Measurements from ENCODE around the gene TUBB4B.
A peak's percentile ranks its signal among the peaks of the same experiment; 100 is the strongest.

Gene TUBB4B

GRCh38 chr9:137194909-137195308, 46.2 kb upstream of the TUBB4B start:
- Histone ChIP-seq H3K27ac (ENCODE audit: low read depth, low read length) (no peak overlapping the region), H3F3A (ENCODE audit: insufficient read depth) (no peaks in the 10 kb centered on the region), H4K20me1 (ENCODE audit: low read depth, low read length) (no peaks in the 10 kb centered on the region), H3K4me2 (ENCODE audit: low read depth, low read length, poor library complexity, severe bottlenecking) (no peak overlapping the region), H3K9me3 (ENCODE audit: insufficient read depth, low read length) (no peaks in the 10 kb centered on the region), H3K9me2 (replicated peaks; ENCODE audit: insufficient read depth, low read length) (no peaks in the 10 kb centered on the region), H2AFZ (ENCODE audit: low read depth, low read length, severe bottlenecking) (no peak overlapping the region), H3K36me3 (ENCODE audit: low read length) (no peaks in the 10 kb centered on the region), H3K4me3 (ENCODE audit: insufficient read depth, low read length, poor library complexity, severe bottlenecking) (no peak overlapping the region), H3K9ac (ENCODE audit: low read length) (no peak overlapping the region), H3K27me3 (ENCODE audit: low read length) (no peaks in the 10 kb centered on the region), H3K79me2 (ENCODE audit: insufficient read depth, low read length) (no peaks in the 10 kb centered on the region; the same call in 1 of the 2 replicates)
- TF ChIP-seq EZH2phosphoT487 (conservative IDR thresholded peaks at IDR 0.05; ENCODE audit: low read length), result no peak
- TF ChIP-seq, protein P1, sequence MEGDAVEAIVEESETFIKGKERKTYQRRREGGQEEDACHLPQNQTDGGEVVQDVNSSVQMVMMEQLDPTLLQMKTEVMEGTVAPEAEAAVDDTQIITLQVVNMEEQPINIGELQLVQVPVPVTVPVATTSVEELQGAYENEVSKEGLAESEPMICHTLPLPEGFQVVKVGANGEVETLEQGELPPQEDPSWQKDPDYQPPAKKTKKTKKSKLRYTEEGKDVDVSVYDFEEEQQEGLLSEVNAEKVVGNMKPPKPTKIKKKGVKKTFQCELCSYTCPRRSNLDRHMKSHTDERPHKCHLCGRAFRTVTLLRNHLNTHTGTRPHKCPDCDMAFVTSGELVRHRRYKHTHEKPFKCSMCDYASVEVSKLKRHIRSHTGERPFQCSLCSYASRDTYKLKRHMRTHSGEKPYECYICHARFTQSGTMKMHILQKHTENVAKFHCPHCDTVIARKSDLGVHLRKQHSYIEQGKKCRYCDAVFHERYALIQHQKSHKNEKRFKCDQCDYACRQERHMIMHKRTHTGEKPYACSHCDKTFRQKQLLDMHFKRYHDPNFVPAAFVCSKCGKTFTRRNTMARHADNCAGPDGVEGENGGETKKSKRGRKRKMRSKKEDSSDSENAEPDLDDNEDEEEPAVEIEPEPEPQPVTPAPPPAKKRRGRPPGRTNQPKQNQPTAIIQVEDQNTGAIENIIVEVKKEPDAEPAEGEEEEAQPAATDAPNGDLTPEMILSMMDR (IDR thresholded peaks at IDR 0.05; ENCODE audit: insufficient read depth, low read length, poor library complexity, severe bottlenecking), result no peak

- no peaks in the 10 kb centered on the region; the same call in 1 of the 2 replicates for H3K79me2 ChIP-seq (ENCODE audit: insufficient read depth, low read length)
- no peak overlapping the region for H3K4me2 ChIP-seq (ENCODE audit: low read depth, low read length, poor library complexity, severe bottlenecking)
These were observed 45.4 kb upstream of the TUBB4B start for GRCh38 chr9:137195525-137196220.

DNA sequence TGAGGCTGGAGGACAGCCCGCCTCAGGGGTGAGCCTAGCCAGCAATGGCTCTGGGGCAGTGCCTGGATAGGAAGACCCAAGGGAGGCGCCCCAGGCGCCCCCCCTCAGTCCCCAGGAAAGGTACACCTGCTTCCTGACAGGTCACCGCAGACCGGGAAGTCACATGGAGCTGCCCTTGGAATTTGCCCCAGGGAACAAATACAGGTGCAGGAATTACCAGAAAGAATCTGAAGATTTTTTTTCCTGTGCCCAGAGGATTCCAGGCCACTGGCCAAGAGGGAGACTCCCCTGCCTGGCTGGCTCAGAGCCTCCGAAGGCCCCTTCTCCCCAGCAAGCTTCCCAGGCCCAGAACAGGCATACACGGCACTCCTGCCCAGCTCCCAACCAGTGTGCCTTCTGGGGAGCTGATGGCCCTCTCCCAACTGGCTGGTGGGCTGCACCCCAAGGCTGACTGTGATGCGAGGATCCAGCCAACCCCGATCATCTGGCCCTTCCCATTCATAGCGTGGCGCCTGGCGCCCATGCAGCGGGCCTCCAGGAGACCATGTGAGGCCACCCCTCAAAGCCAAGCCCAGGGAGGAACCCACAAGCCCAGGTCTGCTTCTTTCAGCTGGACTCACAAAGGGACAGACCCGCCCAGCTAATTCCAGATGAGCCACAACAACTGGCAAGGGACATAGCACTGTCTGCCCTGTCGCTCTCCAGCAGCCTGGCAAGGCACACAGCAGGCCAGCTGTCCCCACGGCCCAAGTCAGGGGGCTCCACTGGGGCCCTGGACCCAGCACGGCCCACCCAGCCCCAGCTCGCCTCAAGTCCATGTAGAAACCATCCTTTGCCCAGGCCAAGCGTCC, 42.8 kb upstream of the TUBB4B start:
- H3K9me3 ChIP-seq (ENCODE audit: insufficient read depth, low read length), result no peaks in the 10 kb centered on the region
- H3K27ac ChIP-seq (ENCODE audit: low read depth, low read length), result no peak overlapping the region
- H3K9me2 ChIP-seq (replicated peaks; ENCODE audit: insufficient read depth, low read length), result no peaks in the 10 kb centered on the region
- no peaks in the 10 kb centered on the region for H4K20me1 ChIP-seq (ENCODE audit: low read depth, low read length)
- peaks cover 12% of the 10 kb centered on the region for H3F3A ChIP-seq (ENCODE audit: insufficient read depth)
- H3K9ac ChIP-seq (ENCODE audit: low read length), result no peak overlapping the region
- no peaks in the 10 kb centered on the region for H3K36me3 ChIP-seq (ENCODE audit: low read length)
- H3K4me3 ChIP-seq (ENCODE audit: insufficient read depth, low read length, poor library complexity, severe bottlenecking), result no peak overlapping the region
- no peaks in the 10 kb centered on the region; the same call in 1 of the 2 replicates for H3K79me2 ChIP-seq (ENCODE audit: insufficient read depth, low read length)
- H3K27me3 ChIP-seq (ENCODE audit: low read length), result no peaks in the 10 kb centered on the region
- no peak overlapping the region for H2AFZ ChIP-seq (ENCODE audit: low read depth, low read length, severe bottlenecking)
- no peak for TF ChIP-seq EZH2phosphoT487 (conservative IDR thresholded peaks at IDR 0.05; ENCODE audit: low read length)
- TF ChIP-seq, protein P1 (IDR thresholded peaks at IDR 0.05; ENCODE audit: insufficient read depth, low read length, poor library complexity, severe bottlenecking), result no peak
- H3K4me2 ChIP-seq (ENCODE audit: low read depth, low read length, poor library complexity, severe bottlenecking), result peak overlapping the region; percentile 59

More at GRCh38 chr9:137195525-137196220, 45.4 kb upstream of the TUBB4B start:
- no peak overlapping the region for H3K27ac ChIP-seq (ENCODE audit: low read depth, low read length)
- TF ChIP-seq, protein P1 (IDR thresholded peaks at IDR 0.05; ENCODE audit: insufficient read depth, low read length, poor library complexity, severe bottlenecking), result no peak
- no peak for TF ChIP-seq EZH2phosphoT487 (conservative IDR thresholded peaks at IDR 0.05; ENCODE audit: low read length)
- no peaks in the 10 kb centered on the region for H3K27me3 ChIP-seq (ENCODE audit: low read length)
- no peaks in the 10 kb centered on the region for H4K20me1 ChIP-seq (ENCODE audit: low read depth, low read length)
- H3K9me2 ChIP-seq (replicated peaks; ENCODE audit: insufficient read depth, low read length), result no peaks in the 10 kb centered on the region
- no peak overlapping the region for H2AFZ ChIP-seq (ENCODE audit: low read depth, low read length, severe bottlenecking)
- H3F3A ChIP-seq (ENCODE audit: insufficient read depth), result no peaks in the 10 kb centered on the region
- no peak overlapping the region for H3K9ac ChIP-seq (ENCODE audit: low read length)
- no peaks in the 10 kb centered on the region for H3K9me3 ChIP-seq (ENCODE audit: insufficient read depth, low read length)
- H3K36me3 ChIP-seq (ENCODE audit: low read length), result no peaks in the 10 kb centered on the region
- no peak overlapping the region for H3K4me3 ChIP-seq (ENCODE audit: insufficient read depth, low read length, poor library complexity, severe bottlenecking)
